Right lung (tissue), 5 donors: Measurements from ENCODE around the gene TBCCD1. TPM values are rescaled to one million over a fixed set of nuclear protein-coding genes. Genes with fewer than 3 reads are reported as not detected.

Experiments
- DNase-seq, 2 donors: peaks; one replicate each; pipeline ENCODE4 v3.0.0-alpha.2; 2013
- polyA plus RNA-seq, 5 donors: library from polyadenylated mRNA; unstranded; fragments of 120-200 nt; gene quantifications; one replicate each; pipeline versions ENCODE4 v1.2.1 to v1.2.3, GENCODE V29; 2013; ENCODE audit warnings: inconsistent platforms in 1 of 5, low replicate concordance in 1 of 5; ENCODE audit not compliant: insufficient read length in 5 of 5, insufficient read depth in 1 of 5

The TBCCD1 gene
- polyA plus RNA-seq, 5 donors = 16.7 to 22.1 (median 19.6) TPM

- no peak for DNase-seq
Measured at GRCh38 chr3:186497608-186498007, 69.5 kb downstream of the TBCCD1 start.

GRCh38 chr3:186496635-186497034 lies 70.5 kb downstream of the TBCCD1 start:
- DNase-seq = no peak

Other genes with a start within 250 kb of the TBCCD1 start
- gene DGKG, start 205.1 kb downstream of the TBCCD1 start, polyA plus RNA-seq = 1 to 10 TPM; 2.7 to 4.8 (median 4.4) TPM
- 10 to 100 TPM in 3 of 5 donors, 1 to 10 TPM in 2; 8.0 to 10.8 (median 10.4) TPM for gene CRYGS, start 23.0 kb downstream of the TBCCD1 start, polyA plus RNA-seq
- 10 to 100 TPM; 58.1 to 70.7 (median 61.3) TPM for gene DNAJB11, start 3.4 kb upstream of the TBCCD1 start, polyA plus RNA-seq
- gene AHSG, start 45.7 kb upstream of the TBCCD1 start, polyA plus RNA-seq = 10 to 100 TPM in 1 of 5 donors, under 1 TPM in 1, not detected in 3; 0.15 to 35.6 TPM
- gene FETUB, start 73.1 kb upstream of the TBCCD1 start, polyA plus RNA-seq = under 1 TPM in 1 of 5 donors, not detected in 4; 0.33 TPM
- gene HRG, start 98.7 kb upstream of the TBCCD1 start, polyA plus RNA-seq = 1 to 10 TPM in 1 of 5 donors, under 1 TPM in 3, not detected in 1; 0.09 to 1.1 (median 0.11) TPM
- gene KNG1, start 150.0 kb upstream of the TBCCD1 start, polyA plus RNA-seq = 1 to 10 TPM in 1 of 5 donors, under 1 TPM in 1, not detected in 3; 0.90 to 4.1 TPM
- 100 to 1,000 TPM; 712 to 981 (median 857) TPM for gene EIF4A2, start 216.2 kb upstream of the TBCCD1 start, polyA plus RNA-seq
- gene RFC4, start 239.1 kb upstream of the TBCCD1 start, polyA plus RNA-seq = 10 to 100 TPM; 40.7 to 56.6 (median 49.2) TPM